Mucosa of descending colon (tissue), 3 donors: ENCODE data around the gene ZBTB8B. TPM values are rescaled to one million over a fixed set of nuclear protein-coding genes. Genes with fewer than 3 reads are reported as not detected.

Source experiments
- ATAC-seq: fragments of 200-7000 bp; cut with Tn5 transposase; one replicate; pipeline ENCODE4 v1.9.1; 2020; ENCODE audit warnings: mild to moderate bottlenecking, moderate library complexity
- DNase-seq, 3 donors: peaks; one replicate each; pipeline ENCODE4 v3.0.0-alpha.2; 2020
- H3K36me3 ChIP-seq: fragments of 200-600 bp; one replicate; pipeline ENCODE4 v1.8.0; 2021; ENCODE audit warnings: low read depth, mild to moderate bottlenecking
- H3K4me1 ChIP-seq: fragments of 200-600 bp; one replicate; pipeline ENCODE4 v1.8.0; 2021; ENCODE audit warnings: low read depth, mild to moderate bottlenecking
- H3K4me3 ChIP-seq: fragments of 200-600 bp; one replicate; pipeline ENCODE4 v1.8.0; 2021; ENCODE audit warnings: mild to moderate bottlenecking
- H3K9me3 ChIP-seq: fragments of 200-600 bp; one replicate; pipeline ENCODE4 v1.8.0; 2021; ENCODE audit warnings: mild to moderate bottlenecking
- CTCF ChIP-seq: fragments of 200-600 bp; IDR thresholded peaks from one replicate; pipeline ENCODE4 v1.8.0; 2022; ENCODE audit warnings: antibody characterized with exemption, mild to moderate bottlenecking
- intact Hi-C, 2 donors: fragments of 100-400 bp; cut with DNase I in 1 of 2; cut with micrococcal nuclease in 1 of 2; formaldehyde crosslinking; loops; one replicate each; pipeline versions ENCODE4 v1.11.0 to v1.11.1; 2022; cut with DNase I, micrococcal nuclease
- total RNA-seq, 3 donors: library from RNA; stranded (reverse); fragmentation: NEBNext Ultra II Directional in 2 of 3; extraction: Animal tissue kit (Norgen Biotek cat#: 25700) in 2 of 3; gene quantifications; one replicate each; pipeline versions ENCODE4 v1.2.1 to v1.2.4, GENCODE V29; 2021 to 2023
- donor health status: DM: no; HTN: no; CAD: no; lungs with moderate emphysema.
- donor health status: DM: no; HTN: no; CAD: no.
- donor health status: DM: no; HTN: yes; CAD: no.

Gene ZBTB8B
- total RNA-seq, 3 donors from 2014 or later, result 0.03 TPM; not detected in 2

- DNase-seq, result no peak
- no peak for TF ChIP-seq CTCF
- intact Hi-C loops, result no loop called here
- H3K4me3 ChIP-seq, result no peak overlapping the region
- H3K9me3 ChIP-seq, result no peaks in the 10 kb centered on the region
- H3K4me1 ChIP-seq, result no peaks in the 10 kb centered on the region
- no peaks in the 10 kb centered on the region for H3K36me3 ChIP-seq
- ATAC-seq, result no peak
These were observed 33.9 kb downstream of the ZBTB8B start for GRCh38 chr1:32498751-32499150.

GRCh38 chr1:32500387-32501209 is 35.7 kb downstream of the ZBTB8B start:
- Histone ChIP-seq H3K4me1 (no peaks in the 10 kb centered on the region), H3K4me3 (peak overlapping the region; percentile 45), H3K9me3 (no peaks in the 10 kb centered on the region), H3K36me3 (no peaks in the 10 kb centered on the region)
- no peak for TF ChIP-seq CTCF
- intact Hi-C loops, result no loop called here
- DNase-seq (peak; percentile 63 to 82 (median 64)), ATAC-seq (peak; percentile 91)

GRCh38 chr1:32501865-32502264 is 37.0 kb downstream of the ZBTB8B start:
- no peak for ATAC-seq
- no peak for TF ChIP-seq CTCF
- Histone ChIP-seq H3K36me3 (no peaks in the 10 kb centered on the region), H3K9me3 (no peaks in the 10 kb centered on the region), H3K4me1 (no peaks in the 10 kb centered on the region), H3K4me3 (no peak overlapping the region)
- DNase-seq, result no peak
- intact Hi-C loops, result no loop called here

GRCh38 chr1:32503153-32503552 is 38.3 kb downstream of the ZBTB8B start:
- no peaks in the 10 kb centered on the region for H3K36me3 ChIP-seq
- H3K4me1 ChIP-seq, result no peaks in the 10 kb centered on the region
- intact Hi-C loops, result no loop called here
- TF ChIP-seq CTCF, result no peak
- H3K9me3 ChIP-seq, result no peaks in the 10 kb centered on the region
- no peak for DNase-seq
- no peak for ATAC-seq
- no peak overlapping the region for H3K4me3 ChIP-seq

- Histone ChIP-seq H3K4me1 (no peaks in the 10 kb centered on the region), H3K9me3 (no peaks in the 10 kb centered on the region), H3K36me3 (no peaks in the 10 kb centered on the region), H3K4me3 (no peak overlapping the region)
- intact Hi-C loops, result no loop called here
- TF ChIP-seq CTCF, result no peak
- no peak for DNase-seq
- ATAC-seq, result no peak
These were observed 42.1 kb downstream of the ZBTB8B start for GRCh38 chr1:32507021-32507420.
